Left forelimb (tissue), 1 donor: ENCODE results near the gene C15orf40.
"Not testable (repeated sequence)": the region's sequence is repeated elsewhere in the genome, so short reads cannot be mapped to it uniquely, and the experiment has no call there.

Experiments used
- DNase-seq: peaks from one replicate; pipeline ENCODE4 v3.0.0-alpha.2; 2018; ENCODE audit warnings: low spot score

C15orf40 gene

DNA sequence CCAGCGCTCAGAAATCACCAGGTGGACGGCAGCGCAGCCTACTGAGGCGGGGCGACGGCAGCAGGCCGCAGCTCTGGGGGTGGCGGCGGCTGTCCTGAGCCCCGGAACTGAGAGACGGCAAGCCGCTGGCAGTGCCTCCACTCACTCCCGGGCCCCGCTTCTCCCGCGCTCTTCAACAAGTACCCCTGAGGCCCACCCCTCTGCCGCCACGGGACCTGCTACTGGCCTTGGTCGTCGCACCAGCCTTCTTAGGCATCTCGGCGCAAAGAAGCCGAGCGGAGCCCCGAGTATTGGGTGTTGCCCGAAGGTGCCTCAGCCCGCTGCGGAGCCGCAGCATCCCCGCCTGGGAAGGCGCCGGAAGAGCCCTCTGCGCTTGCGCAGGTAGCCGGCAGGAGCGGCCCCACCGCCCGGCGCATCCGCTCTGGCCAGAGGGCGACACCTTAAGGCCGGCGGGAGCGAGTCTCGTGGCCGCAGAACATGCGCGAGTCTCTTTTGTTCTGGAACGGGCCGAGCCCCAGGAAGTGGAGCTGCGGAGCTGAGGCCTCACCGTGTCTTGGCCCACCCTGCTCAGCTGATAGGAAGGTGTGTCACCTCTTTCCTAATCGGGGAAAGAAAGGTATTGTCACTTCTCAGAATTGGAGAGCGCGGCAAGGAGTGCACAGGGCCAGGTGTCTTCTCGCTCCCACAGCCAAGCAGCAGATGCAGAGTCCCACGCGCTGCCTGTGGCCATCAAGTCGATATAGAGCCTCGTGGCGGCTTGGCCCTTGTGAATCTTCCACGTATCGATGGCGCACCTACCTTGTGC, at the start of gene C15orf40:
Gene C15orf40 (minus strand): TSS at position 369 of the 805 bp plus-strand sequence. CDS start 32 bp downstream, at position 337.
- peak; percentile 91 for DNase-seq

- no peak for DNase-seq
Measured at GRCh38 chr15:83057696-83058376, 46.4 kb upstream of the C15orf40 start.

DNA sequence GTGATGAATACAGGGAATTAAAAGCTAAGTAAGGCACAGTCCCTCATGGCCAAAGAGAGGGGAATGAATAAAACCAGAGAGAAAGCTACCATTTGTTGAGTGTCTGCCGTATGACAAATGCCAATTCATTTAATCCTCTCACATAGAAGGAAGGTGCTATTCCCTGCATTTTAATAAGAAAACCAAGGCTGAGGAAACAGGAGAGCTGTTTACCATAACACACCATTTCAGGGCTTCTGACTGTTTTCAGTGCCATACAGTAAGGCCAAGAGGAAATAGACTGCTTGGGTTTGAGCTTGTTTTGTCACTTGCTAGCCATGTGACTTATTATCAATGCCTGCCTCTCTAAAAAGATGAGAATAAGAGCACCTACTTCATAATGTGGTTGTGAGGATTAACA, 45.6 kb upstream of the C15orf40 start:
- no peak for DNase-seq

DNA sequence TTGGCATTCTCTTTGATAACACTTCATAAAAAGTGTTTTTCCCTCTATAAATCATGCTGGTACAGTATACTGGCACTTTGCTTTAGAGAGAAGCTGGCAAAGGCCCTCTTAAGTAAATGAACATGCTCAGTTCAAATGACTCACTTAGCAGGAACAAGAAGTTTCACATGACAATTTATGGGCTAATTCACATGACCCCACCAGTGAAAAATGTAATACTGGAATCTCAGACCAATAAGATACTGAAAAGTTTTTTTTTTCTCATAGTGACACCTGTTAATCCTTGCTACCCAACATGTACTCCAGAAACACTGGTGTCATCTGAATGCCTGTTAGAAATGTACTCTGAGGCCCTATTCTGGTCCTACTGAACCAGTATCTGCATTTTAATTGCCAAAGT, 41.7 kb upstream of the C15orf40 start:
- DNase-seq, result no peak

GRCh38 chr15:83046558-83047127, 35.2 kb upstream of the C15orf40 start:
- no peak for DNase-seq

DNA sequence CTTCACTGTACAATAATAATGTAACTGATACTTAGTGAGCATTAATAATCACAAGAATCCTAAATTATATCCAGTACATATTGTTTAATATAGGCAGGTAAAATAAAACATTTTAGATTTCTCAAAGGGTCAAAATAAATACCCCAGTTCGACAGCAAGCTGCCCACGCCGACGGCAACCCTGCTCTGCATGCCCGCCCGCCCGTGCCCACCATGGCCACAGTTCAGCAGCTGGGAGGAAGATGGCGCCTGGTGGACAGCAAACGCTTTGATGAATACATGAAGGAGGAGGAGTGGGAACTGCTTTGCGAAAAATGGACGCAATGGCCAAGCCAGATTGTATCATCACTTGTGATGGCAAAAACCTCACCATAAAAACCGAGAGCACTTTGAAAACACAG, 32.7 kb upstream of the C15orf40 start:
- DNase-seq, result no peak

- no peak for DNase-seq
Measured at GRCh38 chr15:83039206-83039605, 27.8 kb upstream of the C15orf40 start.

GRCh38 chr15:83036253-83036652, 24.8 kb upstream of the C15orf40 start:
- DNase-seq, result no peak

- DNase-seq, result not testable (repeated sequence)
Measured at GRCh38 chr15:83031234-83031633, 19.8 kb upstream of the C15orf40 start.

DNA sequence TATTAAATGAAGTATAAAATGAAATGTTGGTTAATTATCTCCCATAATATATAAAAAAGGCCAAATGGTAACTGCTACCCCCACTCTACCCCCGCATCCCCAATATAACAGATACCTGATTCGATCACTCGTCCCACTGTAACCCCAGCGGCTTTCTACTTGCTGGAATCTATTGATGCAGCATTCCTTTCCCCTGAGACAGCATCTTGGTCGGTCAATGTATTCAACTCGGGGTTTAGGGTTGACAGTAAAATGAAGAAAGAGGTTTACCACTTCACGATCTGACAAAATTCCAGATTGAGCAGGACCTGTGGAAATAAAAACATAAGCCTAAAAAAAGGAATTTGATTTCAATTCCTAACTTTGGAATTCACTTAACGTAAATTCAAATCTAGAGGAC, 18.6 kb upstream of the C15orf40 start:
- no peak for DNase-seq

DNA sequence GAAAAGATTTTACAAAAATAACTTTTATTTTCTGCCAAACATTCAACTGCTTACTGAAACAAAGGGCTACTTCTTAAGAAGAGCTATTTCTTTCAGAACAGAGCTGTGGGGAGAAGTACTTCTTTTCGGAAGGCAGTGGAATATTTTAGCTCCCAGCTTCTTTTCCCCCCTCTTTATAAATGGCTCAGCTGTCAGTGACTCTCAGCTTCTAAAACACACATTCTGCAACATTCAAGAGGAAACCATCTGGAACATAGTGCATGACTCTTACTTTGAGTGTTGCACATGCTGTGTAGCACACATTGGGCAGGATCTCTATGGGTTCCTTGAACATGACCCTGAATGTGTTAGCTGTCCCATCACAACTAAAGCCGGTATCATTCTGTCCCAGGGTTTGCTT, 7.0 kb upstream of the C15orf40 start:
- DNase-seq, result no peak

DNA sequence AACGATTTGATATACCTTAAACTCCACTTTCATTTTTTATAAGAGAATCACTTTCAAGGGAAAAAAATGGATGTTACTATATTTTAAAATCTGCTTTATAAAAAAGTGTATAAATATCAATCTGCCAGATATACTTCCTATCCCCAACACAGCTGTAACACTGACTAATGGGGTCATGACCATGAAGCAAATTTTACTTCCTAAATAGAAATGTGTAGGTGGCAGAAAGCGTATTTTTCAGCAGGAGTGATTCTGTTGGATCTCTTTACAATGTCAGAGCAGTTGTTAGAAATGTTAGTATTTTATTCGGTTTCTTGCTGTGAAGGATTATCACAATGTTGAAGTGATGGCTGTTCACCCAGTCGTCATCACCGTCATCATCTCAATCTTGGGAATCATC, 5.5 kb upstream of the C15orf40 start:
- no peak for DNase-seq

DNA sequence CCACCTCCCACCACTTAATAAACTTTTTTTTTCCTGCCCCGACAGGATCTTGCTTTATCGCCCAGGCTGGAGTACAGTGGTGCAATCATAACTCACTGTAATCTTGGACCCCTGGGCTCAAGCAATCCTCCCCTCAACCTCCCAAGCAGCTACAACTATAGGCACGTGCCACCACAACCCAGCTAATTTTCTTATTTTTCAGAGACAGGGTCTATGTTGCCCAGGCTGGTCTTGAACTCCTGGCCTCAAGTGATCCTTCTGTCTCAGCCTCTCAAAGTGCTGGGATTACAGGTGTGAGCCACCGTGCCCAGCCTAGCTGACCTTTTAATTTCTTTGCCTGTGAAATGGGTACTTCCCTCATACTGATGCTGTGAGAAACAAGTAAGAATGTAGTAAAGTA, 3.9 kb upstream of the C15orf40 start:
- DNase-seq, result no peak

- DNase-seq, result no peak
Measured at GRCh38 chr15:83014205-83014653, 2.8 kb upstream of the C15orf40 start.

GRCh38 chr15:83012636-83013035, 1.2 kb upstream of the C15orf40 start:
- no peak for DNase-seq

DNA sequence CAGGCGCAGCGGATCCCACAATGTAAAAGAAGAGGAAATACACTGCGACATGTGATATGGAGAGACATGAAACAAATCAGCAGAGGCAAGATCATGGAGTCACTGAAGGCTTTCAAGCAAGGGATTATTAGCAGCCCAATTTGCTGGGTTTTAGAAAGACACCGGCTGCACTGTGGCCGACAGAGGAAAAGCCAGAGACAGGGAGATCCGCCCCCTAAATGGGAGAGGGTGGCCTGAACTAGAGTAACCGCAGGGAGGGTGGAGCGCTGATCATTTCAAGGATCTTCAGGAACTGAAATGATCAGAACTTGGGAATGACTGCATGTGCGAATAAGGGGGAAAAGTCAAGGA, 612 bp upstream of the C15orf40 start:
- DNase-seq, result no peak

- DNase-seq, result peak; percentile 78
Measured at GRCh38 chr15:83010709-83011270, 649 bp downstream of the C15orf40 start.

- not testable (repeated sequence) for DNase-seq
Measured at GRCh38 chr15:83000672-83001031, 10.8 kb downstream of the C15orf40 start.

DNA sequence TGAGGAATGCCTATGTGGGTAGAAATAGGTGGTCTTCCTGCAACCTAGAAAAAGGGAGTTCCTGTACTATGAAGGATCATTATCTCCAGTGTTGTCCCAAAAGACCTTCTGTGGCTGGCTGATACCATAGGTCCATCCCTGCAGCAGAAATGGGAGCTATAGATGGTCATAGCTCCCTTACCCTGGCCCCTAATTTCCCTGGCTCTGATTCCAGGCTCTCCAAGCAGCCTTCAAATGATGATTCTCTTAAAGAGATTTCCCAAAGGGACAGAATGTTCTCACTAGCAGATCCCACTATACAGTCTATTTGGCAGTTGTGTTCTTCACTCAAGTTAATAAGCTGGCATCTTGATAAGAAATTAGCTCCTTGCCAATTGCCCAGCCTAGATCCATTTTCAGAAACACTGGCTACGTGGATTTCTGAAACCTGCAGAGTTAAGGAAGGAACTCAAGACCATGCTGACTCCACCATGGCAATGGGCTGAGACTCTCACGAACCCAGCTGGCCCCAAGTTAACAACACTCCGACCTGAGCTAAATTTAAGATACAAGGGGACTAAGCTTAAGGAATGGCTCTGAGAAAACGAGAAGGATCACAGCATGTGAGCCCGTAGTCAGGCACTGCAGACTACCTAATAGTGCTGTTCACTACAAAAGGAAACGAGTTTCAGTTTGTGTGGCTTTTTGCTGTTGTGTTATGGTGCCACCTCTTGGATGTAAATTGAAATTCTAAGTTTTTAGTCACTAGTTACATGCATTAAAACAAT, 11.4 kb downstream of the C15orf40 start:
- peak; percentile 69 for DNase-seq

DNA sequence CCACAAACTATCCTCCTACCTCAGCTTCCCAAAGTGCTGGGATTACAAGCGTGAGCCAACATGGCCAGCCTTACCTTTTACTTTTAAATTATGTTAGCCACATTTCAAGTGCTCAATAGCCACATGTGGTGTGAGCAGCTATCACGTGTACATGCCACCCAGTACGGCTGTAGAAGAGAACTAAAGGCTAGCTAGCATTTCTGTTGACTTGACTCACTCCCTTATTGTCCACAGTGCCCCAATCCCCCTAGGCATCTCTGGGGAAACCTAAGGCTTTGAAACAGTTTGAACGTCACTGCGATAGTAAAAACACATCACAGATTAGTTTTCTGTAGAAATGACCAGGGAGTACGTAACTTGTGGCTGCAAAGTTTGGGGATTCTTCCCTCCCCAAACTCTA, 12.0 kb downstream of the C15orf40 start:
- DNase-seq, result no peak

DNA sequence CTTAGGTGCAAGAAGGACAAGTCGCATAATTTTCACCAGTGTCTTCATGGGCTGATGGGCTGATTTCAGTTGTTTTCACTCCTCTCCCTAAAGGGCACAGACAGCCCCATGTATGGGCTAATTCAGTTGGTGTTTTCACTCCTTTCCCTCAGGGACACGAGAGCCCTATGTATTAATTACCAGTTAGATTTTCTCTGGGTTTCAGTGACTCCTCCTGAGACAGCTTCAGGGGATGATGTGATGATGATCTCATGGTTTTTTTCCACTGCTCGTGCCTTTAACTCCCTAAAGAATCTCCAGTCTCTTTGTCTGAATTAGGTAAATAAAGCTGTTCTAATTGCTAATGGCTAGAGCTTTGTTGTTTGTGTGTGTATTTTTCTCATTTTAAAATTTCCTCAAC, 15.5 kb downstream of the C15orf40 start:
- no peak for DNase-seq

DNA sequence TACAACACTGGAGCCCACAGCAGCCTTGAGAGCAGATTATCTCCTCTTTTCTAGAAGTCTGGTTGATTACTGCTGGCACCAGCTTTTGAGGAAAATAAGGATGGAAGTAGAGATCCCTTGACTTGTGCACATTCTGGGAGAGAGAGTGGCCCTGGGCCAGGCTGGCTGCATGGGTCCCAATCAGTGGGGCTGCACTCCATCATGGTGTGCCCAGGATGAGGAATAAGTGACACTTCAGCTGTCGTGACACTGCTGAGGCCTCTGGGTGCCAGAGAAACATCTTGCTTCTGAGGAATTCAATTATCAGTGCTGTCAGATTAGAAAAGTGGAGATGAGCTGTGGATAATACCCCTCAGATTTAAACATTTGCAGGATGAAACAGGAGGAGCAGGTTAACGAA, 16.4 kb downstream of the C15orf40 start:
- DNase-seq, result no peak
